MM.1S (cell line): Measurements from ENCODE around the gene IPO9.
"Not testable (repeated sequence)": the region's sequence is repeated elsewhere in the genome, so short reads cannot be mapped to it uniquely, and the experiment has no call there.

Source experiments
- EZH2phosphoT487 ChIP-seq: fragments of 300-600 bp; sonication (generic); IDR thresholded peaks from 2 replicates; pipeline ENCODE4 v1.6.1; 2018; ENCODE audit warnings: antibody characterized with exemption, low read length
- TF ChIP-seq, protein P1 (sequence below): fragments of 300-600 bp; sonication (generic); IDR thresholded peaks from 2 replicates; pipeline ENCODE4 v1.5.1; 2016; ENCODE audit warnings: antibody characterized with exemption, low read length, mixed read lengths

DNA sequence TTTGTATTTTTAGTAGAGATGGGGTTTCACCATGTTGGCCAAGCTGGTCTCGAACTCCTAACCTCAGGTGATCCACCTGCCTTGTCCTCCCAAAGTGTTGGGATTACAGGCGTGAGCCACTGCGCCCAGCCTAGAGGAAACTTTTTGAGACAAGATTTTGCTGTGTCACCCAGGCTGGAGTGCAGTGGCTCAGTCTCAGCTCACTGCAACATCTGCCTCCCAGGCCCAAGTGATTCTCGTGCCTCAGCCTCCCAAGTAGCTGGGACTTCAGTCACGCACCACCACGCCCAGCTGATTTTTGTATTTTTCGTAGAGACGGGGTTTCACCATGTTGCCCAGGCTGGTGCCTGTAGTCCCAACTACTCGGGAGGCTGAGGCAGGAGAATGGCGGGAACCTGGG is 10.1 kb downstream of the IPO9 start:
- TF ChIP-seq, protein P1, sequence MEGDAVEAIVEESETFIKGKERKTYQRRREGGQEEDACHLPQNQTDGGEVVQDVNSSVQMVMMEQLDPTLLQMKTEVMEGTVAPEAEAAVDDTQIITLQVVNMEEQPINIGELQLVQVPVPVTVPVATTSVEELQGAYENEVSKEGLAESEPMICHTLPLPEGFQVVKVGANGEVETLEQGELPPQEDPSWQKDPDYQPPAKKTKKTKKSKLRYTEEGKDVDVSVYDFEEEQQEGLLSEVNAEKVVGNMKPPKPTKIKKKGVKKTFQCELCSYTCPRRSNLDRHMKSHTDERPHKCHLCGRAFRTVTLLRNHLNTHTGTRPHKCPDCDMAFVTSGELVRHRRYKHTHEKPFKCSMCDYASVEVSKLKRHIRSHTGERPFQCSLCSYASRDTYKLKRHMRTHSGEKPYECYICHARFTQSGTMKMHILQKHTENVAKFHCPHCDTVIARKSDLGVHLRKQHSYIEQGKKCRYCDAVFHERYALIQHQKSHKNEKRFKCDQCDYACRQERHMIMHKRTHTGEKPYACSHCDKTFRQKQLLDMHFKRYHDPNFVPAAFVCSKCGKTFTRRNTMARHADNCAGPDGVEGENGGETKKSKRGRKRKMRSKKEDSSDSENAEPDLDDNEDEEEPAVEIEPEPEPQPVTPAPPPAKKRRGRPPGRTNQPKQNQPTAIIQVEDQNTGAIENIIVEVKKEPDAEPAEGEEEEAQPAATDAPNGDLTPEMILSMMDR, result not testable (repeated sequence)
- TF ChIP-seq EZH2phosphoT487, result not testable (repeated sequence)
